ENCODE results near the gene ELMOD1. TPM values are rescaled to one million over a fixed set of nuclear protein-coding genes. Genes with fewer than 3 reads are reported as not detected.

ELMOD1 gene
- total RNA-seq, 1 experiment from 2014 or later = not detected

GRCh38 chr11:107677924-107678631 is 87.1 kb downstream of the ELMOD1 start:
- ChIA-PET POLR2A (ENCODE audit: low non-redundant PET) (no interaction called here), CTCF (no interaction called here)
- BruUV-seq (replicated peaks) = no TSS peak
- Histone ChIP-seq H3K9me3 (ENCODE audit: low read depth, low read length, poor library complexity, severe bottlenecking) (no peaks in the 10 kb centered on the region), H3K27me3 (replicated peaks; ENCODE audit: insufficient read depth, low read depth, low read length, poor library complexity) (peaks cover 2% of the 10 kb centered on the region), H3K4me3 (ENCODE audit: low read depth, low read length, poor library complexity, severe bottlenecking) (no peak overlapping the region), H3K36me3 (ENCODE audit: insufficient read depth, low read length, poor library complexity, severe bottlenecking) (no peaks in the 10 kb centered on the region), H3K27ac (ENCODE audit: low read depth, low read length, poor library complexity, severe bottlenecking) (no peak overlapping the region), H3K4me1 (ENCODE audit: insufficient read depth, low read length, poor library complexity, severe bottlenecking) (no peaks in the 10 kb centered on the region)
- DNase-seq (ENCODE audit: low spot score) = no peak
- no peak for TF ChIP-seq EZH2 (IDR thresholded peaks at IDR 0.05; ENCODE audit: borderline replicate concordance, low read depth, low read length, poor library complexity, severe bottlenecking)
- TF ChIP-seq, protein P1, sequence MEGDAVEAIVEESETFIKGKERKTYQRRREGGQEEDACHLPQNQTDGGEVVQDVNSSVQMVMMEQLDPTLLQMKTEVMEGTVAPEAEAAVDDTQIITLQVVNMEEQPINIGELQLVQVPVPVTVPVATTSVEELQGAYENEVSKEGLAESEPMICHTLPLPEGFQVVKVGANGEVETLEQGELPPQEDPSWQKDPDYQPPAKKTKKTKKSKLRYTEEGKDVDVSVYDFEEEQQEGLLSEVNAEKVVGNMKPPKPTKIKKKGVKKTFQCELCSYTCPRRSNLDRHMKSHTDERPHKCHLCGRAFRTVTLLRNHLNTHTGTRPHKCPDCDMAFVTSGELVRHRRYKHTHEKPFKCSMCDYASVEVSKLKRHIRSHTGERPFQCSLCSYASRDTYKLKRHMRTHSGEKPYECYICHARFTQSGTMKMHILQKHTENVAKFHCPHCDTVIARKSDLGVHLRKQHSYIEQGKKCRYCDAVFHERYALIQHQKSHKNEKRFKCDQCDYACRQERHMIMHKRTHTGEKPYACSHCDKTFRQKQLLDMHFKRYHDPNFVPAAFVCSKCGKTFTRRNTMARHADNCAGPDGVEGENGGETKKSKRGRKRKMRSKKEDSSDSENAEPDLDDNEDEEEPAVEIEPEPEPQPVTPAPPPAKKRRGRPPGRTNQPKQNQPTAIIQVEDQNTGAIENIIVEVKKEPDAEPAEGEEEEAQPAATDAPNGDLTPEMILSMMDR (conservative IDR thresholded peaks at IDR 0.05; ENCODE audit: low read depth, low read length) = no peak
- intact Hi-C loops (cut with micrococcal nuclease; ENCODE audit: unreplicated experiment) = no loop called here

- Histone ChIP-seq H3K27ac (ENCODE audit: low read depth, low read length, poor library complexity, severe bottlenecking) (no peak overlapping the region), H3K4me3 (ENCODE audit: low read depth, low read length, poor library complexity, severe bottlenecking) (no peak overlapping the region), H3K4me1 (ENCODE audit: insufficient read depth, low read length, poor library complexity, severe bottlenecking) (no peaks in the 10 kb centered on the region), H3K36me3 (ENCODE audit: insufficient read depth, low read length, poor library complexity, severe bottlenecking) (no peaks in the 10 kb centered on the region), H3K9me3 (ENCODE audit: low read depth, low read length, poor library complexity, severe bottlenecking) (no peaks in the 10 kb centered on the region), H3K27me3 (replicated peaks; ENCODE audit: insufficient read depth, low read depth, low read length, poor library complexity) (peaks cover 2% of the 10 kb centered on the region)
- ChIA-PET POLR2A (ENCODE audit: low non-redundant PET) (no interaction called here), CTCF (no interaction called here)
- intact Hi-C loops (cut with micrococcal nuclease; ENCODE audit: unreplicated experiment) = no loop called here
- BruUV-seq (replicated peaks) = no TSS peak
- DNase-seq (ENCODE audit: low spot score) = no peak
- TF ChIP-seq, protein P1 (conservative IDR thresholded peaks at IDR 0.05; ENCODE audit: low read depth, low read length) = no peak
Measured at GRCh38 chr11:107678632-107678971, 87.7 kb downstream of the ELMOD1 start.

DNA sequence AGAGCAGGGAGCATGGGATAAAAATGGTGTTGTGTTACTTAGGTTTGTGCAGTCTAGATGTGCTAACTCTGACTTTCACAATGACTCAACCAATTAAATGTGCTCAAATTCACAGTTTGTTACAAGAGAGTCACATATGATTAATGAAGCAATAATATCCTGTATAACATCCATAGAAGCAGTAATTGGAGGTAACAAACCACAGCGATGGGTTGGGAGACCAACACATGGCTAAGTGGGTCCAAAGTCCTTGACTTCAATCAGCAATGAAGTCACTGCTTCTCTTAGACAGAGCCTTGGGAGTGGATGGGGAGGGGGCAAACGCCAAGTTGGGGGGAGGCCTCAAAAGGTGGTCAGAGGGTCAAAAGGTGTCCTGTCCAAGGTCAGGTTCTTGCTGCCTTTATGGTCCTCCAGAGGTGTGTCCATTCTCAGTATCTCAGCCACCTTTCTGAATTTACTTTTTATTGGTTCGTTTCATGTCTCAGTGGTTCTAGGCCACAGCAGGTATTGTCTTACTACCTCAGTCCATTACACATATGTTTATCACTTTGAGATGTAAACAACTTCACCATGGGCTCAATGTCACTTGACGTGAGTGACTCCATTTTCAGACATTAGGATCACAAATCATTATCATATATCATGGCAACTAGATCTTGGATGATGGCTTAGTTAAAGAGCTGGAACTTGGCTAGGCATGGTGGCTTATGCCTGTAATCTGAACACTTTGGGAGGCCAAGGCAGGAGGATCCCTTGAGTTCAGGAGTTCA is 88.5 kb downstream of the ELMOD1 start:
- BruUV-seq (replicated peaks) = no TSS peak
- H3K27me3 ChIP-seq (replicated peaks; ENCODE audit: insufficient read depth, low read depth, low read length, poor library complexity) = peaks cover 2% of the 10 kb centered on the region
- CTCF ChIA-PET = interaction anchor here (0.6 kb wide), 1 partner anchor 117 kb away, joined by 3 read pairs; no protein-coding TSS in a partner anchor
- intact Hi-C loops (cut with micrococcal nuclease; ENCODE audit: unreplicated experiment) = no loop called here
- H3K9me3 ChIP-seq (ENCODE audit: low read depth, low read length, poor library complexity, severe bottlenecking) = no peaks in the 10 kb centered on the region
- H3K4me3 ChIP-seq (ENCODE audit: low read depth, low read length, poor library complexity, severe bottlenecking) = no peak overlapping the region
- H3K27ac ChIP-seq (ENCODE audit: low read depth, low read length, poor library complexity, severe bottlenecking) = no peak overlapping the region
- DNase-seq (ENCODE audit: low spot score) = no peak
- POLR2A ChIA-PET (ENCODE audit: low non-redundant PET) = interaction anchor here (0.7 kb wide), 1 partner anchor 27 kb away, joined by 4 read pairs; no protein-coding TSS in a partner anchor
- TF ChIP-seq, protein P1 (conservative IDR thresholded peaks at IDR 0.05; ENCODE audit: low read depth, low read length) = no peak
- TF ChIP-seq EZH2 (IDR thresholded peaks at IDR 0.05; ENCODE audit: borderline replicate concordance, low read depth, low read length, poor library complexity, severe bottlenecking) = no peak
- H3K36me3 ChIP-seq (ENCODE audit: insufficient read depth, low read length, poor library complexity, severe bottlenecking) = no peaks in the 10 kb centered on the region
- no peaks in the 10 kb centered on the region for H3K4me1 ChIP-seq (ENCODE audit: insufficient read depth, low read length, poor library complexity, severe bottlenecking)
